Lower lobe of right lung (tissue), 2 donors: Measurements from ENCODE around the gene HKDC1. TPM values are rescaled to one million over a fixed set of nuclear protein-coding genes. Genes with fewer than 3 reads are reported as not detected.
A peak's percentile ranks its signal among the peaks of the same experiment; 100 is the strongest.

ENCODE experiments used
- ATAC-seq, 2 donors: fragments of 200-7000 bp; cut with Tn5 transposase; one replicate each; pipeline ENCODE4 v1.9.1; 2020 to 2022; ENCODE audit warnings: mild to moderate bottlenecking in 2 of 2, moderate library complexity in 2 of 2
- DNase-seq: peaks from one replicate; pipeline ENCODE4 v3.0.0-alpha.2; 2020
- H3K27ac ChIP-seq: fragments of 200-600 bp; one replicate; pipeline ENCODE4 v1.8.0; 2022
- H3K27me3 ChIP-seq: fragments of 200-600 bp; one replicate; pipeline ENCODE4 v1.8.0; 2022; ENCODE audit warnings: low read depth
- H3K36me3 ChIP-seq: fragments of 200-600 bp; one replicate; pipeline ENCODE4 v1.8.0; 2022; ENCODE audit warnings: mild to moderate bottlenecking
- H3K4me1 ChIP-seq: fragments of 200-600 bp; one replicate; pipeline ENCODE4 v1.8.0; 2022
- H3K4me3 ChIP-seq: fragments of 200-600 bp; one replicate; pipeline ENCODE4 v1.8.0; 2022; ENCODE audit warnings: mild to moderate bottlenecking
- H3K9me3 ChIP-seq: fragments of 200-600 bp; one replicate; pipeline ENCODE4 v1.8.0; 2022
- intact Hi-C: fragments of 100-400 bp; cut with DNase I; formaldehyde crosslinking; loops from one replicate; pipeline ENCODE4 v1.11.0; 2022
- total RNA-seq: library from RNA; stranded (reverse); fragmentation: NEBNext Ultra II Directional; extraction: Animal tissue kit (Norgen Biotek cat#: 25700); gene quantifications from one replicate; pipeline ENCODE4 v1.2.1, GENCODE V29; 2021
- TF ChIP-seq, protein P1 (sequence below): fragments of 200-600 bp; IDR thresholded peaks from one replicate; pipeline ENCODE4 v1.8.0; 2022; ENCODE audit warnings: antibody characterized with exemption, mild to moderate bottlenecking
- donor health status: DM: no; HTN: yes; CAD: no; lungs with severe emphysema.

Gene HKDC1
- total RNA-seq, 1 donor from 2014 or later = 5.9 TPM

DNA sequence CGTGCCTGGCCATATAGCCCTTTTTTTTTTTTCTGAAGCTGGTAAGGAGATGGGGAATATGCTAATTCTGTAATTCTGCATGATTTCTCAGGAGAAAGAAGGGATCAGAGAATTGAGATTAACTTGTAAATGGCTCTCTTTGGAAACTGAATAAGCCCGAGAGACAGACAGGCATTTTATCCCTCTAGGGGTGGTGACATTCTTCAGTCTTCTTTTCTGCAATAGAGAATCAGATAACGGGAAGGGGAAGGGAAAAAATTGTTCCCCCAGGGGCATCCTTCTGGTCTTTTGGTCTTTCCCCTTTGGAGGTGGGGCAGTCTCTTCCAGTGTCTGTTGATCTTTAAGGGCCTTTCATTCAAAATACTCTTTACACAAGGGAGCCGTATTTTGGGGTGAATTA is 92.4 kb downstream of the HKDC1 start:
- no peaks in the 10 kb centered on the region for H3K36me3 ChIP-seq
- no peak for ATAC-seq
- H3K4me3 ChIP-seq = no peak overlapping the region
- intact Hi-C loops = no loop called here
- DNase-seq = no peak
- H3K27ac ChIP-seq = no peak overlapping the region
- H3K27me3 ChIP-seq = no peaks in the 10 kb centered on the region
- TF ChIP-seq, protein P1, sequence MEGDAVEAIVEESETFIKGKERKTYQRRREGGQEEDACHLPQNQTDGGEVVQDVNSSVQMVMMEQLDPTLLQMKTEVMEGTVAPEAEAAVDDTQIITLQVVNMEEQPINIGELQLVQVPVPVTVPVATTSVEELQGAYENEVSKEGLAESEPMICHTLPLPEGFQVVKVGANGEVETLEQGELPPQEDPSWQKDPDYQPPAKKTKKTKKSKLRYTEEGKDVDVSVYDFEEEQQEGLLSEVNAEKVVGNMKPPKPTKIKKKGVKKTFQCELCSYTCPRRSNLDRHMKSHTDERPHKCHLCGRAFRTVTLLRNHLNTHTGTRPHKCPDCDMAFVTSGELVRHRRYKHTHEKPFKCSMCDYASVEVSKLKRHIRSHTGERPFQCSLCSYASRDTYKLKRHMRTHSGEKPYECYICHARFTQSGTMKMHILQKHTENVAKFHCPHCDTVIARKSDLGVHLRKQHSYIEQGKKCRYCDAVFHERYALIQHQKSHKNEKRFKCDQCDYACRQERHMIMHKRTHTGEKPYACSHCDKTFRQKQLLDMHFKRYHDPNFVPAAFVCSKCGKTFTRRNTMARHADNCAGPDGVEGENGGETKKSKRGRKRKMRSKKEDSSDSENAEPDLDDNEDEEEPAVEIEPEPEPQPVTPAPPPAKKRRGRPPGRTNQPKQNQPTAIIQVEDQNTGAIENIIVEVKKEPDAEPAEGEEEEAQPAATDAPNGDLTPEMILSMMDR = no peak
- no peaks in the 10 kb centered on the region for H3K9me3 ChIP-seq
- peaks cover 5% of the 10 kb centered on the region for H3K4me1 ChIP-seq

DNA sequence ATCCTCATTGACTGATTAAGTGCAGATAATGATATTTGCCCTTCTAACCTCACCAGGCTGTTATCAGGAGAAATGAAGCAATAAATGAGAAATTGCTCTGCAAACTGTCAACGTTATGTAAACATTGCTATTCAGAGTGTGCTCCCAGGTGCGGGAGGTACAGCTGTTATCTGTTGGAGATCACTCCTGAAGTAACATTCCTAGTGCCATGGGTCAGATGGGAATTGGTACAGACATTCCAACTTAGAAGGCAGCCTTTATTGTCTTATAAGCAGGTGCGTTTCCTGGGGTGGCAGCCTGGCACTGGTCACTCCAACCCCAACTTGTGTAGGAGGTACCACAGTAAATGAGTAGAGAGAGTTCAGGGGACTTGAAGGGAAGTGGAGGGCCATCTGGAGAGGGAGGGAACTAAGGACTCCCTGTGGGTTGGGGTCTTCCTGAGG is 95.0 kb downstream of the HKDC1 start:
- ATAC-seq = no peak
- TF ChIP-seq, protein P1 = no peak
- intact Hi-C loops = no loop called here
- peaks cover 19% of the 10 kb centered on the region for H3K4me1 ChIP-seq
- H3K4me3 ChIP-seq = no peak overlapping the region
- no peaks in the 10 kb centered on the region for H3K27me3 ChIP-seq
- H3K9me3 ChIP-seq = no peaks in the 10 kb centered on the region
- no peaks in the 10 kb centered on the region for H3K36me3 ChIP-seq
- DNase-seq = no peak
- no peak overlapping the region for H3K27ac ChIP-seq

DNA sequence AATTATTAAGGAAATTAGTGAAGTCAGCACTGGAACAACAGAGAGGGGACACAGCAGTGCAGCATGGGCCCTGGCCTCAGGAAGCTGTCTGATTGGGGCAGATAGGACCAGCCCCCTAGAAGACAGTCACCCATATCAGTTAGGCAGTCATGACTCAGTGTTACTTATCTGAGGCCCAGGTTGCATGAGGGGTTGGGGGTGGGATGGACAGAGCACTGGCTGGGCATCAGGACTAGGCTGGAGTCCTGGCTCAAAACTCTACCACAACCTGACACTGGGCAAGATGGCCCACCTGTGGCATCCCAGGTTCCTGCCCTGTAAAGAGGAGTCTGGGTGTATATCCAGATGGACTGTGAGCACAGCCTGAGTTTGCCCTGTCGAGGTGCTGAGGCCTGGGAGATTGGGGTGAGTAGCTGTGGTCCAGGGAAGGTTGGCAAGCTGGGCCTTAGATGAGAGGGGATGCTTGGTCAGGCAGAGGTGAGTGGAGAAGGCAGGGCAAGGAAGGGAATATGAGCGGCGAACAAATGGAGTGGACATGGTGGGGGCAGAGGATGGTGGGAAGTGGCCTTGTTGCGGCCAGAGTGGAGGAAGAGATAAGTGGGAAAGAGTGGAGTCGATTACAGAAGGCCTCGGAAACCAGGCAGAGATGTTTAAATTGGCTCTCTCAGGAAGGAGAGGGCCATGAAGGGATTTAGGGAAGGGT is 95.6 kb downstream of the HKDC1 start:
- Histone ChIP-seq H3K27me3 (no peaks in the 10 kb centered on the region), H3K4me3 (no peak overlapping the region), H3K9me3 (no peaks in the 10 kb centered on the region), H3K4me1 (peaks cover 25% of the 10 kb centered on the region), H3K27ac (no peak overlapping the region), H3K36me3 (no peaks in the 10 kb centered on the region)
- intact Hi-C loops = no loop called here
- DNase-seq = no peak
- TF ChIP-seq, protein P1 = no peak
- ATAC-seq = no peak

DNA sequence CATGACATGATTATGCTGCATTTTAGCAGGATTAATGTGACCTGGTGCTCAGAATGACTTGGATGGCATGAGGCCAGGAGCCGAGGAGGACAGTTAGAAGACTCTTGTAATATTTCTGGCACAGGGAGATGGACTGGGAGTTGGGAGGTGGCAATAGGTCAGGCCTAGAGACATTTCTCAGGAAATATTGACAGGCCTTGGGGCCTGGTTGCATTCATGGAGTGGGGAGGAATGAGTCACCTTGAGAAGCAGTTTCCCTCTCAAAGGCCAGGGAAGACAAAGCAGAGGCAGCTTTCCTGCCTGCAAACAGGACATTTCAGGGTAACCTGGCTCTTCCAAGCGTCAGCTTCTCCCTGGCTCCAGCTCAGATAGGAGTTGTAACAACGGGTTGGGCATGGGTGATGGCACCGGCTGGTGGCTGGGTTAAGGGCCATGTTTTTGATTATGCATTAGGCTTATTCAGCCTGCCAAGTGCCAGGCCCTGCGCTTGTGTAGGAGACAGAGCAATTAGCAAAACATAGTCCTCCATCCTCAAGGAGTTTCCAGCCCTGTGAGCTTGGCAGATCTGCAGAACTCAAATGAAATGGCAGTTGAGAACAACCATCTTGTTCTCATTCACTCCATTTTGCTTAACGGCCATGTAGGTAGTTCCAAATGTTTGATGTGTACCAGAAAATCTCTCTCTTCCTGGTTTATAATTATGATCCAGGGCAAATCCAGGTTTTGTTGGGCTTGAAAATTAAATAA is 96.4 kb downstream of the HKDC1 start:
- Histone ChIP-seq H3K27ac (peak overlapping the region; percentile 97), H3K4me3 (no peak overlapping the region), H3K27me3 (no peaks in the 10 kb centered on the region), H3K4me1 (peaks cover 32% of the 10 kb centered on the region), H3K9me3 (no peaks in the 10 kb centered on the region), H3K36me3 (no peaks in the 10 kb centered on the region)
- TF ChIP-seq, protein P1 = no peak
- DNase-seq (no peak), ATAC-seq (no peak)
- intact Hi-C loops = no loop called here

Other genes starting within 250 kb of the HKDC1 start
- gene KIFBP, start 231.5 kb upstream of the HKDC1 start, total RNA-seq = 20.6 TPM
- gene SRGN, start 132.2 kb upstream of the HKDC1 start, total RNA-seq = 232 TPM
- 51.2 TPM for gene VPS26A, start 96.2 kb upstream of the HKDC1 start, total RNA-seq
- 20.5 TPM for gene SUPV3L1, start 40.1 kb upstream of the HKDC1 start, total RNA-seq
- gene HK1, start 58.2 kb downstream of the HKDC1 start, total RNA-seq = 85.1 TPM
- gene TACR2, start 196.6 kb downstream of the HKDC1 start, total RNA-seq = 1.2 TPM
- gene TSPAN15, start 231.1 kb downstream of the HKDC1 start, total RNA-seq = 46.1 TPM